ENCODE data around the gene IPCEF1. TPM values are rescaled to one million over a fixed set of nuclear protein-coding genes. Genes with fewer than 3 reads are reported as not detected.

IPCEF1 gene
- total and polyA plus RNA-seq, 2 of the 8 experiments (the other 6 are each of a cell fraction or from before 2014, with no cell fraction given) = 0.41 to 0.78 TPM

- no peak for FAIRE-seq
- Histone ChIP-seq H4K8ac (ENCODE audit: extremely low read depth, insufficient read depth, low read length) (no peak overlapping the region), H2BK15ac (ENCODE audit: low read length) (no peak overlapping the region), H2BK20ac (ENCODE audit: low read length) (no peak overlapping the region), H3K79me1 (ENCODE audit: low read depth, low read length) (no peaks in the 10 kb centered on the region), H3K9me3 (ENCODE audit: insufficient read depth in 2 of 2, low read depth in 1 of 2, low read length in 1 of 2) (no peaks in the 10 kb centered on the region), H3K56ac (replicated peaks; ENCODE audit: insufficient read length, low read depth, low read length) (no peak overlapping the region), H3K27ac (ENCODE audit: low read depth, low read length) (no peak overlapping the region), H3K9ac (replicated peaks in 1 of 4; ENCODE audit: extremely low read depth in 1 of 4, low read depth in 3 of 4, low read length in 3 of 4) (no peak overlapping the region), H2BK120ac (replicated peaks; ENCODE audit: low read depth, low read length) (no peak overlapping the region), H2BK12ac (ENCODE audit: low read depth, low read length) (no peak overlapping the region), H3K79me2 (ENCODE audit: control insufficient read depth in 1 of 2, insufficient read depth in 2 of 2, low read length in 2 of 2) (no peaks in the 10 kb centered on the region), H3K23me2 (ENCODE audit: low read depth, low read length) (no peaks in the 10 kb centered on the region), H3K27me3 (replicated peaks in 1 of 4; ENCODE audit: control insufficient read depth in 3 of 4, extremely low read depth in 1 of 4, insufficient read depth in 3 of 4, low read length in 3 of 4) (no peaks in the 10 kb centered on the region), H2BK5ac (ENCODE audit: low read depth, low read length) (no peak overlapping the region), H2AFZ (ENCODE audit: low read length) (no peak overlapping the region), H3K36me3 (ENCODE audit: control insufficient read depth in 2 of 4, insufficient read depth in 4 of 4, low read length in 3 of 4) (no peaks in the 10 kb centered on the region), H3K4me2 (ENCODE audit: insufficient read depth in 1 of 2, low read depth in 2 of 2, low read length in 2 of 2) (no peak overlapping the region), H4K91ac (replicated peaks; ENCODE audit: insufficient read length, low read length) (no peak overlapping the region), H2AK5ac (ENCODE audit: low read depth, low read length) (no peak overlapping the region), H4K20me1 (replicated peaks in 1 of 2; ENCODE audit: control insufficient read depth in 1 of 2, insufficient read depth in 2 of 2, low read length in 2 of 2) (no peaks in the 10 kb centered on the region), H3K14ac (ENCODE audit: insufficient read length) (no peak overlapping the region), H3K18ac (ENCODE audit: extremely low read depth, low read length) (no peak overlapping the region), H3K23ac (ENCODE audit: insufficient read length) (no peak overlapping the region), H3K4me1 (replicated peaks in 1 of 4; ENCODE audit: control insufficient read depth in 3 of 4, insufficient read depth in 4 of 4, low read length in 3 of 4) (no peaks in the 10 kb centered on the region), H4K5ac (ENCODE audit: insufficient read length, low read depth, low read length) (no peak overlapping the region), H3K4me3 (ENCODE audit: extremely low read depth in 1 of 4, insufficient read depth in 2 of 4, low read depth in 3 of 4, low read length in 4 of 4) (no peak overlapping the region), H3K4ac (replicated peaks; ENCODE audit: insufficient read length, low read depth, low read length) (no peak overlapping the region)
- 87% methylated on average over 8 of the region's 8 CpGs; no CpG with 5 or more reads in 1 of the 2 experiments for WGBS, 2 experiments (ENCODE audit: extremely low coverage in 1 of 2, insufficient coverage in 1 of 2, insufficient read length in 1 of 2, insufficient replicate concordance in 2 of 2, low coverage in 1 of 2, low lambda C conversion rate in 2 of 2, missing lambda C conversion rate in 1 of 2)
- DNase-seq (ENCODE audit: low read depth in 1 of 2, low spot score in 2 of 2) = no peak
- ChIA-PET POLR2A (ENCODE audit: partially characterized antibody) (no interaction called here), CTCF (ENCODE audit: partially characterized antibody) (no interaction called here)
- TF ChIP-seq FOSL1 (IDR thresholded peaks at IDR 0.05; ENCODE audit: insufficient read depth, low read depth, low read length) (no peak), NRF1 (IDR thresholded peaks at IDR 0.05; ENCODE audit: low read depth, low read length) (no peak), GTF2F1 (IDR thresholded peaks at IDR 0.05; ENCODE audit: borderline replicate concordance, low read depth, low read length) (no peak), JUN (IDR thresholded peaks at IDR 0.05; ENCODE audit: low read depth, low read length) (no peak), KDM5A (IDR thresholded peaks at IDR 0.05; ENCODE audit: low read length) (no peak)
Measured at GRCh38 chr6:154319231-154319858, 37.3 kb downstream of the IPCEF1 start.
